ENCODE results near the gene OR52A1. TPM values are rescaled to one million over a fixed set of nuclear protein-coding genes. Genes with fewer than 3 reads are reported as not detected.

OR52A1 gene
- total RNA-seq, 1 experiment from 2014 or later: 3.7 TPM

DNA sequence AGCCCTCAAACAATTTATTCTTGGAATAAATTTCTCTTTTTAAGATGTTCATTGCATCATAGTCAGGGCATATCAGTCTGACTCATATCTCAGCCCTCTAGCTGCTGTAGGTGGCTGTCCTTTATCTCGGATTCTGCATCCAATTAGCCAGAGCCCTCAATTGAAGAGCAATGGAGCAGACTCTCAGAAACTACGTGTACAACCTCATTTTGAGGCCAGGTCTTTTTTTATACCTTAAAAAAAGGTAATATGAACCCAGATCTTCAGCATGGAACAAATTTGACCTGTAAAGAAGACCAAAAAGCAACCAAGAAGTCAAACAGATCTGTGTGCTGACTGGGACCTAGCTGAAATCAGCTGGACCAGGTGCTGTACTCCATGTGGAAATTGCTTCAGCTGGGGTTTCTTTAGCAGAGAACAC lies 25.1 kb downstream of the OR52A1 start (continued):
- TF ChIP-seq, protein P1, sequence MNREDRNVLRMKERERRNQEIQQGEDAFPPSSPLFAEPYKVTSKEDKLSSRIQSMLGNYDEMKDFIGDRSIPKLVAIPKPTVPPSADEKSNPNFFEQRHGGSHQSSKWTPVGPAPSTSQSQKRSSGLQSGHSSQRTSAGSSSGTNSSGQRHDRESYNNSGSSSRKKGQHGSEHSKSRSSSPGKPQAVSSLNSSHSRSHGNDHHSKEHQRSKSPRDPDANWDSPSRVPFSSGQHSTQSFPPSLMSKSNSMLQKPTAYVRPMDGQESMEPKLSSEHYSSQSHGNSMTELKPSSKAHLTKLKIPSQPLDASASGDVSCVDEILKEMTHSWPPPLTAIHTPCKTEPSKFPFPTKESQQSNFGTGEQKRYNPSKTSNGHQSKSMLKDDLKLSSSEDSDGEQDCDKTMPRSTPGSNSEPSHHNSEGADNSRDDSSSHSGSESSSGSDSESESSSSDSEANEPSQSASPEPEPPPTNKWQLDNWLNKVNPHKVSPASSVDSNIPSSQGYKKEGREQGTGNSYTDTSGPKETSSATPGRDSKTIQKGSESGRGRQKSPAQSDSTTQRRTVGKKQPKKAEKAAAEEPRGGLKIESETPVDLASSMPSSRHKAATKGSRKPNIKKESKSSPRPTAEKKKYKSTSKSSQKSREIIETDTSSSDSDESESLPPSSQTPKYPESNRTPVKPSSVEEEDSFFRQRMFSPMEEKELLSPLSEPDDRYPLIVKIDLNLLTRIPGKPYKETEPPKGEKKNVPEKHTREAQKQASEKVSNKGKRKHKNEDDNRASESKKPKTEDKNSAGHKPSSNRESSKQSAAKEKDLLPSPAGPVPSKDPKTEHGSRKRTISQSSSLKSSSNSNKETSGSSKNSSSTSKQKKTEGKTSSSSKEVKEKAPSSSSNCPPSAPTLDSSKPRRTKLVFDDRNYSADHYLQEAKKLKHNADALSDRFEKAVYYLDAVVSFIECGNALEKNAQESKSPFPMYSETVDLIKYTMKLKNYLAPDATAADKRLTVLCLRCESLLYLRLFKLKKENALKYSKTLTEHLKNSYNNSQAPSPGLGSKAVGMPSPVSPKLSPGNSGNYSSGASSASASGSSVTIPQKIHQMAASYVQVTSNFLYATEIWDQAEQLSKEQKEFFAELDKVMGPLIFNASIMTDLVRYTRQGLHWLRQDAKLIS (CRISPR knock-in tag; IDR thresholded peaks at IDR 0.05; ENCODE audit: borderline replicate concordance): no peak
- TF ChIP-seq NR3C1 (CRISPR knock-in tag; conservative IDR thresholded peaks at IDR 0.05; ENCODE audit: low read depth) (no peak), ZNF396 (CRISPR knock-in tag; IDR thresholded peaks at IDR 0.05; ENCODE audit: borderline replicate concordance) (no peak)

GRCh38 chr11:5124891-5125620 lies 29.5 kb downstream of the OR52A1 start:
- H3K4me1 Mint-ChIP-seq: peaks cover 12% of the 10 kb centered on the region
- no peaks in the 10 kb centered on the region for H3K27me3 Mint-ChIP-seq (ENCODE audit: low read depth)
- no peak overlapping the region for H3K27ac Mint-ChIP-seq
- DNase-seq (ENCODE audit: low spot score) (no peak), ATAC-seq (no peak)
- no peak overlapping the region for H3K4me3 Mint-ChIP-seq
- peaks cover 11% of the 10 kb centered on the region for H3K9me3 Mint-ChIP-seq
- H3K36me3 Mint-ChIP-seq: peaks cover 2% of the 10 kb centered on the region
- POLR2A ChIA-PET: no interaction called here
- CTCF ChIA-PET: interaction anchor here (1.5 kb wide), 1 partner anchor 255 kb away, joined by 3 read pairs; no protein-coding TSS in a partner anchor
- TF ChIP-seq, protein P2, sequence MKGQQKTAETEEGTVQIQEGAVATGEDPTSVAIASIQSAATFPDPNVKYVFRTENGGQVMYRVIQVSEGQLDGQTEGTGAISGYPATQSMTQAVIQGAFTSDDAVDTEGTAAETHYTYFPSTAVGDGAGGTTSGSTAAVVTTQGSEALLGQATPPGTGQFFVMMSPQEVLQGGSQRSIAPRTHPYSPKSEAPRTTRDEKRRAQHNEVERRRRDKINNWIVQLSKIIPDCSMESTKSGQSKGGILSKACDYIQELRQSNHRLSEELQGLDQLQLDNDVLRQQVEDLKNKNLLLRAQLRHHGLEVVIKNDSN (CRISPR knock-in tag; IDR thresholded peaks at IDR 0.05): no peak
- TF ChIP-seq SOX15 (CRISPR knock-in tag; IDR thresholded peaks at IDR 0.05) (no peak), ESRRA (CRISPR knock-in tag; IDR thresholded peaks at IDR 0.05; ENCODE audit: borderline replicate concordance) (no peak), GABPB1 (CRISPR knock-in tag; IDR thresholded peaks at IDR 0.05) (no peak), MYBL2 (CRISPR knock-in tag; IDR thresholded peaks at IDR 0.05) (no peak), ATF2 (CRISPR knock-in tag; IDR thresholded peaks at IDR 0.05; ENCODE audit: borderline replicate concordance, low read depth) (no peak), NFYB (CRISPR knock-in tag; conservative IDR thresholded peaks at IDR 0.05; ENCODE audit: low read depth) (no peak), GRHL2 (CRISPR knock-in tag; IDR thresholded peaks at IDR 0.05; ENCODE audit: insufficient replicate concordance, severe bottlenecking) (no peak), SMAD3 (CRISPR knock-in tag; IDR thresholded peaks at IDR 0.05; ENCODE audit: borderline replicate concordance) (no peak), KAT7 (CRISPR knock-in tag; IDR thresholded peaks at IDR 0.05; ENCODE audit: borderline replicate concordance) (no peak), PRRX2 (CRISPR knock-in tag; IDR thresholded peaks at IDR 0.05) (no peak), NR3C1 (CRISPR knock-in tag; conservative IDR thresholded peaks at IDR 0.05; ENCODE audit: low read depth) (no peak), ZNF425 (CRISPR knock-in tag; conservative IDR thresholded peaks at IDR 0.05) (no peak), ZNF281 (CRISPR knock-in tag; IDR thresholded peaks at IDR 0.05) (no peak), EMX1 (CRISPR knock-in tag; IDR thresholded peaks at IDR 0.05) (no peak), ZNF423 (CRISPR knock-in tag; IDR thresholded peaks at IDR 0.05) (no peak)
- TF ChIP-seq, protein P3, sequence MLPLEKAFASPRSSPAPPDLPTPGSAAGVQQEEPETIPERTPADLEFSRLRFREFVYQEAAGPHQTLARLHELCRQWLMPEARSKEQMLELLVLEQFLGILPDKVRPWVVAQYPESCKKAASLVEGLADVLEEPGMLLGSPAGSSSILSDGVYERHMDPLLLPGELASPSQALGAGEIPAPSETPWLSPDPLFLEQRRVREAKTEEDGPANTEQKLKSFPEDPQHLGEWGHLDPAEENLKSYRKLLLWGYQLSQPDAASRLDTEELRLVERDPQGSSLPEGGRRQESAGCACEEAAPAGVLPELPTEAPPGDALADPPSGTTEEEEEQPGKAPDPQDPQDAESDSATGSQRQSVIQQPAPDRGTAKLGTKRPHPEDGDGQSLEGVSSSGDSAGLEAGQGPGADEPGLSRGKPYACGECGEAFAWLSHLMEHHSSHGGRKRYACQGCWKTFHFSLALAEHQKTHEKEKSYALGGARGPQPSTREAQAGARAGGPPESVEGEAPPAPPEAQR (CRISPR knock-in tag; IDR thresholded peaks at IDR 0.05): no peak
- TF ChIP-seq, protein P4, sequence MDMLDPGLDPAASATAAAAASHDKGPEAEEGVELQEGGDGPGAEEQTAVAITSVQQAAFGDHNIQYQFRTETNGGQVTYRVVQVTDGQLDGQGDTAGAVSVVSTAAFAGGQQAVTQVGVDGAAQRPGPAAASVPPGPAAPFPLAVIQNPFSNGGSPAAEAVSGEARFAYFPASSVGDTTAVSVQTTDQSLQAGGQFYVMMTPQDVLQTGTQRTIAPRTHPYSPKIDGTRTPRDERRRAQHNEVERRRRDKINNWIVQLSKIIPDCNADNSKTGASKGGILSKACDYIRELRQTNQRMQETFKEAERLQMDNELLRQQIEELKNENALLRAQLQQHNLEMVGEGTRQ (CRISPR knock-in tag; IDR thresholded peaks at IDR 0.05): no peak
- TF ChIP-seq, protein P5, sequence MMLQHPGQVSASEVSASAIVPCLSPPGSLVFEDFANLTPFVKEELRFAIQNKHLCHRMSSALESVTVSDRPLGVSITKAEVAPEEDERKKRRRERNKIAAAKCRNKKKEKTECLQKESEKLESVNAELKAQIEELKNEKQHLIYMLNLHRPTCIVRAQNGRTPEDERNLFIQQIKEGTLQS (CRISPR knock-in tag; conservative IDR thresholded peaks at IDR 0.05): no peak

Data from WTC11 (cell line).